Inflammatory macrophage (primary cell): ENCODE results near the gene PTPN23.
"Not testable (repeated sequence)": the region's sequence is repeated elsewhere in the genome, so short reads cannot be mapped to it uniquely, and the experiment has no call there.

Experiments
- DNase-seq, 2 donors: peaks; one replicate each; pipeline ENCODE4 v3.0.0-alpha.2; 2020 to 2022

PTPN23 gene

GRCh38 chr3:47370020-47370419 is 10.8 kb upstream of the PTPN23 start:
- not testable (repeated sequence) for DNase-seq

GRCh38 chr3:47370887-47371697 is 9.7 kb upstream of the PTPN23 start:
- peak in 1 of 2 donors; percentile 18 for DNase-seq

- DNase-seq, result no peak
Observed at GRCh38 chr3:47374587-47374986, 6.2 kb upstream of the PTPN23 start.

GRCh38 chr3:47376393-47376792 is 4.4 kb upstream of the PTPN23 start:
- DNase-seq, result no peak

- DNase-seq, result peak; percentile 50 to 53
Observed at GRCh38 chr3:47377186-47377585, 3.6 kb upstream of the PTPN23 start.

GRCh38 chr3:47378869-47379268 is 2.0 kb upstream of the PTPN23 start:
- no peak for DNase-seq

- no peak for DNase-seq
Observed at GRCh38 chr3:47379411-47379899, 1.4 kb upstream of the PTPN23 start.

- no peak for DNase-seq
Observed at GRCh38 chr3:47380026-47380600, 708 bp upstream of the PTPN23 start.

- peak; percentile 89 to 94 for DNase-seq
Observed at GRCh38 chr3:47381317-47382157, 716 bp downstream of the PTPN23 start.

- no peak for DNase-seq
Observed at GRCh38 chr3:47384425-47384824, 3.6 kb downstream of the PTPN23 start.

GRCh38 chr3:47385007-47385406 is 4.2 kb downstream of the PTPN23 start:
- no peak for DNase-seq

GRCh38 chr3:47385796-47386195 is 5.0 kb downstream of the PTPN23 start:
- DNase-seq, result no peak

- DNase-seq, result no peak
Observed at GRCh38 chr3:47392933-47393332, 12.1 kb downstream of the PTPN23 start.

- DNase-seq, result no peak
Observed at GRCh38 chr3:47394140-47394870, 13.5 kb downstream of the PTPN23 start.

GRCh38 chr3:47394881-47395280 is 14.1 kb downstream of the PTPN23 start:
- DNase-seq, result no peak

GRCh38 chr3:47398228-47398627 is 17.4 kb downstream of the PTPN23 start:
- DNase-seq, result no peak

- no peak for DNase-seq
Observed at GRCh38 chr3:47399016-47399415, 18.2 kb downstream of the PTPN23 start.

GRCh38 chr3:47399531-47400270 is 18.9 kb downstream of the PTPN23 start:
- DNase-seq, result peak; percentile 34 to 49

GRCh38 chr3:47404431-47404876 is 23.6 kb downstream of the PTPN23 start:
- DNase-seq, result no peak

- no peak for DNase-seq
Observed at GRCh38 chr3:47404955-47405790, 24.4 kb downstream of the PTPN23 start.
